Nephron (organoid): ENCODE results near the gene CDC42BPB.

Source experiments
- H3K27ac Mint-ChIP-seq, 3 experiments: 2 replicates each; pipeline ENCODE4 v1.8.0; 2020; ENCODE audit warnings: mixed read lengths in 3 of 3, mild to moderate bottlenecking in 2 of 3, moderate library complexity in 1 of 3
- H3K27me3 Mint-ChIP-seq: 2 replicates; pipeline ENCODE4 v1.8.0; 2021; ENCODE audit warnings: low read depth, mild to moderate bottlenecking, moderate library complexity, mixed read lengths
- H3K36me3 Mint-ChIP-seq: 2 replicates; pipeline ENCODE4 v1.8.0; 2020; ENCODE audit warnings: low read depth, mixed read lengths
- H3K4me1 Mint-ChIP-seq: 2 replicates; pipeline ENCODE4 v1.8.0; 2020; ENCODE audit warnings: mixed read lengths
- H3K4me3 Mint-ChIP-seq, 3 experiments: 2 replicates each; pipeline ENCODE4 v1.8.0; 2020; ENCODE audit warnings: mild to moderate bottlenecking in 3 of 3, mixed read lengths in 3 of 3, moderate library complexity in 2 of 3
- H3K9me3 Mint-ChIP-seq: 2 replicates; pipeline ENCODE4 v1.8.0; 2020; ENCODE audit warnings: mixed read lengths
- CTCF ChIP-seq, 3 experiments: fragments of 200-600 bp; sonication (generic); IDR thresholded peaks; one replicate each; pipeline ENCODE4 v1.5.0; 2021; ENCODE audit warnings: antibody characterized with exemption in 3 of 3; ENCODE audit not compliant: unreplicated experiment in 3 of 3

Gene CDC42BPB

GRCh38 chr14:102988054-102988453, 69.3 kb downstream of the CDC42BPB start:
- Mint-ChIP-seq H3K27ac (no peak overlapping the region), H3K36me3 (peaks cover 85% of the 10 kb centered on the region), H3K4me3 (no peak overlapping the region), H3K27me3 (no peaks in the 10 kb centered on the region), H3K4me1 (no peaks in the 10 kb centered on the region), H3K9me3 (peaks cover 30% of the 10 kb centered on the region)
- TF ChIP-seq CTCF (IDR thresholded peaks at IDR 0.05; ENCODE audit: unreplicated experiment in 3 of 3), result no peak

GRCh38 chr14:102986810-102987579, 70.4 kb downstream of the CDC42BPB start:
- Mint-ChIP-seq H3K4me3 (no peak overlapping the region), H3K36me3 (peaks cover 84% of the 10 kb centered on the region), H3K4me1 (no peaks in the 10 kb centered on the region), H3K27me3 (no peaks in the 10 kb centered on the region), H3K9me3 (peaks cover 30% of the 10 kb centered on the region), H3K27ac (no peak overlapping the region)
- TF ChIP-seq CTCF (IDR thresholded peaks at IDR 0.05; ENCODE audit: unreplicated experiment in 3 of 3), result no peak

GRCh38 chr14:102985665-102986064, 71.7 kb downstream of the CDC42BPB start:
- TF ChIP-seq CTCF (IDR thresholded peaks at IDR 0.05; ENCODE audit: unreplicated experiment in 3 of 3), result no peak
- Mint-ChIP-seq H3K27me3 (no peaks in the 10 kb centered on the region), H3K27ac (no peak overlapping the region), H3K9me3 (peaks cover 30% of the 10 kb centered on the region), H3K36me3 (peaks cover 86% of the 10 kb centered on the region), H3K4me1 (no peaks in the 10 kb centered on the region), H3K4me3 (no peak overlapping the region)

DNA sequence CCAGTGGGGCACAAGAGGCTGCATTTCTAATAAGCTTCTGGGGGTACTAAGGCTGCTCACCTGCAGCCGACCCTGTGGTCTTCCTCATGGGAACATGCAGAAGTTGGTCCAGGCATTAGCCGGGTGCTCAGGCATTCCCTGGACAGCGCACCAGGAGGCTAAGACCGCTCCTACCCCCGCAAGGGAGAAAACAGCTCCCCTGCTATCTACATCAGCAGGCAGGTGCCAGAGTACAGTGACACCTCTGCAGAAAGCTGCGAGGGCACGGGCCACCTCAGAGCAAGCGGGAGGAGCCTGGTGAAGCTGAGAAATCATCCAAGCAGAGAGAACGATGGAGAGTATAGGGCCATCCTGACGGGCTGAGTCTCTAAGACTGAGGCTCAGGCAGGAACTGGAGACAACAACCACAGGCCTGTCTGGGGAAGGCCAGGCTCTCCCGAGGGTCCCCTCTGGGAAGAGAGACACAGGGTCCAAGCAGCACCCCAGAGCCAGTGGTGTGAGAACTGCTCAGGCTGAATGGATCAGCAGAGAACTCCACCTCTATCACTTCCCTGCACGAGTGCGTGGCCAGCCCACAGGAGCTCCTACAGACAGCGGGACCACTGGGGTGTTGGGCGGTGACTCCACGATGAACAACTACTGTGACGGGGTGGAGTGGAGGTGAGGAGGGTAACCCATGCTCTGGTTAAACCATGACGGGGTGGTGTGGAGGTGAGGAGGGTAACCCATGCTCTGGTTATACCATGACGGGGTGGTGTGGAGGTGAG, 72.8 kb downstream of the CDC42BPB start:
- no peaks in the 10 kb centered on the region for H3K4me1 Mint-ChIP-seq
- no peak overlapping the region for H3K4me3 Mint-ChIP-seq
- no peaks in the 10 kb centered on the region for H3K27me3 Mint-ChIP-seq
- H3K27ac Mint-ChIP-seq, result no peak overlapping the region
- H3K9me3 Mint-ChIP-seq, result peaks cover 24% of the 10 kb centered on the region
- TF ChIP-seq CTCF (IDR thresholded peaks at IDR 0.05; ENCODE audit: unreplicated experiment in 3 of 3), result no peak
- H3K36me3 Mint-ChIP-seq, result peaks cover 82% of the 10 kb centered on the region

- Mint-ChIP-seq H3K4me3 (no peak overlapping the region), H3K27me3 (no peaks in the 10 kb centered on the region), H3K27ac (no peak overlapping the region), H3K36me3 (peaks cover 72% of the 10 kb centered on the region), H3K4me1 (no peaks in the 10 kb centered on the region), H3K9me3 (peaks cover 14% of the 10 kb centered on the region)
- TF ChIP-seq CTCF (IDR thresholded peaks at IDR 0.05; ENCODE audit: unreplicated experiment in 3 of 3), result no peak
Measured at GRCh38 chr14:102983496-102983895, 73.9 kb downstream of the CDC42BPB start.
